H1 (cell line): ENCODE data around the gene SLC5A10. TPM values are rescaled to one million over a fixed set of nuclear protein-coding genes. Genes with fewer than 3 reads are reported as not detected.

Source experiments
- CTCF ChIA-PET: fragments of 300-600 bp; sonication (Branson Sonifier 250); formaldehyde crosslinking; loops from one replicate; lab custom pipeline; 2021; ENCODE audit not compliant: partially characterized antibody; lab: Charles Lee
- POLR2A ChIA-PET: fragments of 300-600 bp; sonication (Branson Sonifier 250); formaldehyde crosslinking; loops from one replicate; lab custom pipeline; 2021; ENCODE audit warnings: inconsistent platforms; ENCODE audit not compliant: partially characterized antibody; lab: Charles Lee
- DNase-seq, 2 experiments: peaks; one replicate each; pipeline versions ENCODE4 v3.0.0 to v3.0.0-alpha.2; 2010 to 2022; ENCODE audit warnings: low spot score in 2 of 2, low read depth in 1 of 2, mixed read lengths in 1 of 2
- FAIRE-seq: peaks from 2 replicates; lab custom pipeline; 2011; peaks lifted over from hg19 to GRCh38; lab: Jason Lieb, UNC
- H2AFZ ChIP-seq: 2 replicates; pipeline ENCODE4 v1.8.1; 2012; ENCODE audit warnings: low read length, inconsistent platforms
- H2AK5ac ChIP-seq: 2 replicates; pipeline ENCODE4 v1.6.1; 2013; ENCODE audit warnings: low read depth, low read length
- H2BK120ac ChIP-seq: replicated peaks from 2 replicates; pipeline ENCODE3; 2013; ENCODE audit warnings: low read depth, low read length, inconsistent platforms
- H2BK12ac ChIP-seq: 2 replicates; pipeline ENCODE4 v1.6.1; 2013; ENCODE audit warnings: low read depth, low read length
- H2BK15ac ChIP-seq: 2 replicates; pipeline ENCODE4 v1.6.1; 2013; ENCODE audit warnings: low read length
- H2BK20ac ChIP-seq: 2 replicates; pipeline ENCODE4 v1.6.1; 2013; ENCODE audit warnings: low read length
- H2BK5ac ChIP-seq: 2 replicates; pipeline ENCODE4 v1.6.1; 2013; ENCODE audit warnings: low read depth, low read length
- H3K14ac ChIP-seq: 2 replicates; pipeline ENCODE4 v1.6.1; 2013; ENCODE audit warnings: inconsistent platforms; ENCODE audit not compliant: insufficient read length
- H3K18ac ChIP-seq: 2 replicates; pipeline ENCODE4 v1.6.1; 2013; ENCODE audit warnings: low read length; ENCODE audit errors: extremely low read depth
- H3K23ac ChIP-seq: 2 replicates; pipeline ENCODE4 v1.6.1; 2013; ENCODE audit warnings: inconsistent platforms; ENCODE audit not compliant: insufficient read length
- H3K23me2 ChIP-seq: 2 replicates; pipeline ENCODE4 v1.6.1; 2013; ENCODE audit warnings: low read depth, low read length
- H3K27ac ChIP-seq: 2 replicates; pipeline ENCODE4 v1.6.1; 2011; ENCODE audit warnings: low read depth, low read length, inconsistent platforms
- H3K27me3 ChIP-seq, 4 experiments: replicated peaks in 1 of 4; 1 replicate in 1 of 4; 2 replicates in 3 of 4; pipeline versions ENCODE4 v1.6.1 to v1.8.1; 2011 to 2013; ENCODE audit warnings: low read length in 3 of 4, mild to moderate bottlenecking in 3 of 4, inconsistent platforms in 2 of 4, mixed read lengths in 2 of 4, moderate library complexity in 1 of 4; ENCODE audit not compliant: control insufficient read depth in 3 of 4, insufficient read depth in 3 of 4; ENCODE audit errors: extremely low read depth in 1 of 4
- H3K36me3 ChIP-seq, 4 experiments: 2 replicates each; pipeline versions ENCODE4 v1.6.1 to v1.8.1; 2011 to 2013; ENCODE audit warnings: mild to moderate bottlenecking in 4 of 4, low read length in 3 of 4, moderate library complexity in 2 of 4, control low read depth in 1 of 4, inconsistent platforms in 1 of 4; ENCODE audit not compliant: insufficient read depth in 4 of 4, control insufficient read depth in 2 of 4
- H3K4ac ChIP-seq: replicated peaks from 2 replicates; pipeline ENCODE3; 2013; ENCODE audit warnings: low read length, low read depth, mixed read lengths, inconsistent platforms; ENCODE audit not compliant: insufficient read length
- H3K4me1 ChIP-seq, 4 experiments: replicated peaks in 1 of 4; 1 replicate in 1 of 4; 2 replicates in 3 of 4; pipeline versions ENCODE4 v1.6.1 to v1.8.1; 2011 to 2013; ENCODE audit warnings: low read length in 3 of 4, inconsistent platforms in 2 of 4, mixed read lengths in 1 of 4; ENCODE audit not compliant: insufficient read depth in 4 of 4, control insufficient read depth in 3 of 4
- H3K4me2 ChIP-seq, 2 experiments: 2 replicates each; pipeline versions ENCODE4 v1.6.1 to v1.8.1; 2011 to 2013; ENCODE audit warnings: low read depth in 2 of 2, low read length in 2 of 2, control low read depth in 1 of 2, inconsistent platforms in 1 of 2, mild to moderate bottlenecking in 1 of 2; ENCODE audit not compliant: insufficient read depth in 1 of 2
- H3K4me3 ChIP-seq, 4 experiments: fragments of 200-600, 300-600 bp in 1 of 4; sonication (generic), shearing (Covaris generic), sonication (Bioruptor Twin) in 1 of 4; 2 replicates each; pipeline versions ENCODE4 v1.5.1 to v1.8.1; 2011 to 2016; ENCODE audit warnings: low read length in 4 of 4, low read depth in 3 of 4, control low read depth in 2 of 4, inconsistent platforms in 2 of 4, mild to moderate bottlenecking in 2 of 4, mixed read lengths in 1 of 4, moderate library complexity in 1 of 4; ENCODE audit not compliant: insufficient read depth in 2 of 4; ENCODE audit errors: extremely low read depth in 1 of 4
- H3K56ac ChIP-seq: replicated peaks from 2 replicates; pipeline ENCODE3; 2013; ENCODE audit warnings: low read depth, mild to moderate bottlenecking, mixed read lengths, low read length, inconsistent platforms; ENCODE audit not compliant: insufficient read length
- H3K79me1 ChIP-seq: 2 replicates; pipeline ENCODE4 v1.6.1; 2013; ENCODE audit warnings: low read depth, low read length, control low read depth
- H3K79me2 ChIP-seq, 2 experiments: 2 replicates each; pipeline versions ENCODE4 v1.6.1 to v1.8.1; 2012 to 2013; ENCODE audit warnings: low read length in 2 of 2, mild to moderate bottlenecking in 2 of 2, inconsistent platforms in 1 of 2; ENCODE audit not compliant: insufficient read depth in 2 of 2, control insufficient read depth in 1 of 2
- H3K9ac ChIP-seq, 4 experiments: replicated peaks in 1 of 4; 1 replicate in 1 of 4; 2 replicates in 3 of 4; pipeline versions ENCODE4 v1.6.1 to v1.8.1; 2011 to 2013; ENCODE audit warnings: low read depth in 3 of 4, low read length in 3 of 4, control low read depth in 2 of 4, mild to moderate bottlenecking in 2 of 4, moderate library complexity in 2 of 4, inconsistent platforms in 1 of 4; ENCODE audit errors: extremely low read depth in 1 of 4
- H3K9me3 ChIP-seq, 2 experiments: 2 replicates each; pipeline versions ENCODE4 v1.6.1 to v1.8.1; 2012 to 2013; ENCODE audit warnings: mild to moderate bottlenecking in 2 of 2, moderate library complexity in 2 of 2, control low read depth in 1 of 2, inconsistent platforms in 1 of 2, low read depth in 1 of 2, low read length in 1 of 2, mixed read lengths in 1 of 2; ENCODE audit not compliant: insufficient read depth in 2 of 2
- H4K20me1 ChIP-seq, 2 experiments: replicated peaks in 1 of 2; 2 replicates each; pipeline versions ENCODE3 to v1.8.1; 2011 to 2013; ENCODE audit warnings: inconsistent platforms in 2 of 2, low read length in 2 of 2, mild to moderate bottlenecking in 1 of 2; ENCODE audit not compliant: insufficient read depth in 2 of 2, control insufficient read depth in 1 of 2
- H4K5ac ChIP-seq: 2 replicates; pipeline ENCODE4 v1.6.1; 2013; ENCODE audit warnings: low read length, low read depth, mixed read lengths, inconsistent platforms; ENCODE audit not compliant: insufficient read length
- H4K8ac ChIP-seq: 2 replicates; pipeline ENCODE4 v1.8.0; 2013; ENCODE audit warnings: mild to moderate bottlenecking, moderate library complexity, low read length, inconsistent platforms; ENCODE audit not compliant: insufficient read depth; ENCODE audit errors: extremely low read depth
- H4K91ac ChIP-seq: replicated peaks from 2 replicates; pipeline ENCODE3; 2013; ENCODE audit warnings: low read length, mixed read lengths, inconsistent platforms; ENCODE audit not compliant: insufficient read length
- GABPA ChIP-seq: IDR thresholded peaks from 2 replicates; pipeline ENCODE4 v1.6.1; 2011; ENCODE audit warnings: mild to moderate bottlenecking, low read length, moderate library complexity, borderline replicate concordance; ENCODE audit not compliant: insufficient read depth
- MAFK ChIP-seq: IDR thresholded peaks from 2 replicates; pipeline ENCODE4 v1.6.1; 2012; ENCODE audit warnings: low read depth, mild to moderate bottlenecking, improper control_type of control experiment, low read length
- WGBS, 2 experiments: shearing (Covaris generic) in 1 of 2; methylation state at CpG; one replicate each; pipeline versions ENCODE4 v1.1.6 to v1.1.7; 2013 to 2015; ENCODE audit warnings: low lambda C conversion rate in 2 of 2, mixed read lengths in 2 of 2, inconsistent platforms in 1 of 2, low coverage in 1 of 2, missing lambda C conversion rate in 1 of 2; ENCODE audit not compliant: insufficient replicate concordance in 2 of 2, insufficient coverage in 1 of 2, insufficient read length in 1 of 2; ENCODE audit errors: extremely low coverage in 1 of 2, missing lambda C conversion rate in 1 of 2; 5-methylcytosine and 5-hydroxymethylcytosine counted together
- polyA plus RNA-seq, 7 experiments: library from polyadenylated mRNA; depleted of rRNA in 3 of 7; stranded (reverse) in 5 of 7; unstranded in 2 of 7; fragments of >200 nt in 5 of 7; fragments of 200-250 nt in 2 of 7; gene quantifications; 1 replicate in 5 of 7; 2 replicates in 1 of 7; 4 replicates in 1 of 7; pipeline versions ENCODE4 v1.2.1 to v1.2.3, GENCODE V29; 2011 to 2013; ENCODE audit warnings: missing spikeins in 2 of 7, mixed read lengths in 2 of 7
- total RNA-seq: library from RNA; stranded (reverse); fragmentation: NEBNext Ultra II Directional; extraction: Animal tissue kit (Norgen Biotek cat#: 25700); gene quantifications from 2 replicates; pipeline ENCODE4 v1.2.1, GENCODE V29; 2021

Gene SLC5A10
- total and polyA plus RNA-seq, 2 of the 8 experiments (the other 6 are each of a cell fraction or from before 2014, with no cell fraction given): 0.05 to 0.11 TPM

DNA sequence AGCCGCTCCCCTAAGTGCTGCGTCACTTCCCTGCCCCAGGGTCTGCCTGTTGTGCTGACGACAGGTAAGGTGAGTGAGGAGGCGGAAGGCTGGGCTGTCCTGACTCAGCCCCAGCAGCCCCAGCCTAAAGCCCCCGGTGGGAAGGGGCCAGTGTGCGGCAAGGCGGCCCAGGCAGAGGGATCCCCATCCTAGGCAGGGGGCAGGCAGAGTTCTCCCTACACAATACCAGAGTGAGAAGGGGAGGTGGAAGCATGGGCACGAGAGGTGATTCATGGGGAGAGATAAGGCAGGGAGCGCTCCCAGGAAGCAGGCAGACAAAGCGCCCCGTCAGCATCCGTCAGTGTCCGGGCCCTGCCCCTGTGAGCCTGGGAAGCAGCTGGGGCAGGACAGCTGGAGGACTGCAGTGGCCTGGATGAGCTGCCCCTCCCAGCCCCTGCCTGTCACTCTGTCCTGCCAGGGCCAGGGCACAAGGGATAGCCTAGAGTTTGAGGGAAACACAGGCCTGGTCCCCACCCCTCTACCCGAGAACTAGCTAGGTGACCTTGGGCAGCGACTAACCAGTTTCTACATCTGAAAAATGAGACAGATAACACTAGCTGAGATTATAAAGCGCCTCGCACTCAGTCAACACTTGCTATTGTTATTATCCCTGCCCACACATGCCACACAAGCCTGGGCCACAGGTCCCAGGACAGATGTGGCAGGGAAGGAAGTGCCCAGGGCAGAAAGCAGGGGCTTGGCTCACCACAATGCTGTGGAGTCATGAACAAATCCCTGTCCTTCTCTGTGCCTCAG, 48.8 kb downstream of the SLC5A10 start:
- Histone ChIP-seq H3K14ac (no peak overlapping the region), H3K56ac (no peak overlapping the region), H4K8ac (no peak overlapping the region), H4K20me1 (peaks cover 20 to 30% of the 10 kb centered on the region in 2 experiments), H2AK5ac (no peak overlapping the region), H3K23me2 (peaks cover 10% of the 10 kb centered on the region), H2BK20ac (no peak overlapping the region), H2BK120ac (no peak overlapping the region), H3K18ac (no peak overlapping the region), H3K79me2 (peaks cover 8 to 75% of the 10 kb centered on the region in 2 experiments; a peak in 3 of 4 replicates), H4K5ac (no peak overlapping the region), H2BK12ac (no peak overlapping the region), H3K4ac (no peak overlapping the region), H3K9me3 (no peaks in the 10 kb centered on the region), H2BK15ac (no peak overlapping the region), H4K91ac (no peak overlapping the region), H3K9ac (no peak overlapping the region; a peak in 1 of 7 replicates), H3K27me3 (no peaks in the 10 kb centered on the region), H3K23ac (no peak overlapping the region), H3K79me1 (peaks cover 45% of the 10 kb centered on the region), H2BK5ac (peak overlapping the region; percentile 24; the same call in 1 of the 2 replicates), H2AFZ (no peak overlapping the region), H3K4me1 (peaks cover 0 to 23% (median 18%) of the 10 kb centered on the region in 4 experiments; a peak in 6 of 7 replicates), H3K36me3 (peaks cover 4 to 38% (median 6%) of the 10 kb centered on the region in 4 experiments; a peak in 6 of 8 replicates), H3K4me2 (no peak overlapping the region; a peak in 1 of 4 replicates), H3K27ac (no peak overlapping the region; the same call in 1 of the 2 replicates), H3K4me3 (no peak overlapping the region)
- FAIRE-seq (no peak), DNase-seq (no peak)
- no peak for TF ChIP-seq GABPA
- peak; percentile 26; the same call in 1 of the 2 replicates for TF ChIP-seq MAFK
- ChIA-PET CTCF (interaction anchor here (0.6 to 3.3 kb wide), 7 partner anchors 8 to 256 kb away, joined by 3 to 16 read pairs (median 3); no protein-coding TSS in a partner anchor), POLR2A (interaction anchor here (0.6 to 4.1 kb wide), 7 partner anchors 8 to 85 kb away, joined by 3 to 21 read pairs (median 5); no protein-coding TSS in a partner anchor)
- 95% methylated on average over 17 of the region's 17 CpGs; no CpG with 5 or more reads in 1 of the 2 experiments for WGBS, 2 experiments
